HEK293T (cell line): ENCODE results near the gene POPDC2.

Experiments used
- FOXM1 ChIP-seq: fragments of 450-650 bp; IDR thresholded peaks from 2 replicates; pipeline ENCODE4 v1.6.1; 2017; ENCODE audit warnings: mild to moderate bottlenecking, borderline replicate concordance
- HDGF ChIP-seq: fragments of 450-650 bp; IDR thresholded peaks from 2 replicates; pipeline ENCODE4 v1.6.1; 2017; ENCODE audit warnings: antibody characterized with exemption, borderline replicate concordance
- L3MBTL2 ChIP-seq: fragments of 450-650 bp; conservative IDR thresholded peaks from 2 replicates; pipeline ENCODE4 v1.6.1; 2016; ENCODE audit warnings: mild to moderate bottlenecking
- TARDBP ChIP-seq: fragments of 450-650 bp; IDR thresholded peaks from 2 replicates; pipeline ENCODE4 v1.6.1; 2016

DNA sequence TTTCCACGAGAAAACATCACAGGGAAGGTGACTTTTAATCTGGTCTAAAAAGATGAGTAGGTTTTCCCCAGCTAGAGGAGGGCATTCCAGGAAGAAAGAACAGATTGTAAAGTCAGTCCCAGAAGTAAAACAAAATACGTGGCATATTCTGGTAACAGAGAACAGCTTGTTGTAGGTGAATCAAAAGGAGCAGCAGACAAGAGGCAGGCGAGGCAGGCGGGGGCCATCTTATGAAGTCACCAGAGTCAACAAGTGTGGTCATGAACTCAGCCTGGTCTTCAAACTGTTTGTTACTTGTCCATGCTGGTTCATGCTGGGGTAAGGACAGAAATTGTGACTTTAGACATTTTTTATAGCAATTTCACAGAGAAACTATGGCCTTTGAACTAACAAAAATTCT is 4.0 kb upstream of the POPDC2 start:
- TF ChIP-seq L3MBTL2, result no peak
- no peak for TF ChIP-seq HDGF
- no peak for TF ChIP-seq TARDBP
- TF ChIP-seq FOXM1, result no peak
